GM12865 (cell line): ENCODE results near the gene CYP2B6.

Source experiments
- DNase-seq: peaks from one replicate; pipeline ENCODE4 v3.0.0; 2010; ENCODE audit warnings: low read depth
- H3K4me3 ChIP-seq: 2 replicates; pipeline ENCODE4 v1.5.1; 2011; ENCODE audit warnings: mild to moderate bottlenecking, low read depth, low read length, control low read depth
- TF ChIP-seq, protein P1 (sequence below): IDR thresholded peaks from 2 replicates; pipeline ENCODE4 v1.5.1; 2011; ENCODE audit warnings: low read length, control low read depth, low read depth, inconsistent platforms; ENCODE audit not compliant: insufficient read depth; ENCODE audit errors: missing control alignments

The CYP2B6 gene

DNA sequence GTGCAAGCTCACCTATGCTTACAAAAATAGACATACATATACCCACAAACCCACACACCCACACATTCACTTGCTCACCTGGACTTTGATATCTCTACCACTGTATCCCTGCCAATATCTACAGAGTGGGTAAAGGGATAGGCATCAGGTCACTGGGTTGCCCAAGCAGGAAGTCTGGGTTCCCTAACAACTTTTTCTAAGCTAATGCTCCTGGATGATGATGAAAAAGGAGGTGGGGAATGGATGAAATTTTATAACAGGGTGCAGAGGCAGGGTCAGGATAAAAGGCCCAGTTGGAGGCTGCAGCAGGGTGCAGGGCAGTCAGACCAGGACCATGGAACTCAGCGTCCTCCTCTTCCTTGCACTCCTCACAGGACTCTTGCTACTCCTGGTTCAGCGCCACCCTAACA lies at the start of gene CYP2B6:
Gene CYP2B6, plus strand, starts transcription at position 311 of the 410 bp plus-strand sequence. Its CDS starts 24 bp downstream, at position 335.
- H3K4me3 ChIP-seq = no peak within 1 kb of the TSS
- DNase-seq = no peak
- TF ChIP-seq, protein P1, sequence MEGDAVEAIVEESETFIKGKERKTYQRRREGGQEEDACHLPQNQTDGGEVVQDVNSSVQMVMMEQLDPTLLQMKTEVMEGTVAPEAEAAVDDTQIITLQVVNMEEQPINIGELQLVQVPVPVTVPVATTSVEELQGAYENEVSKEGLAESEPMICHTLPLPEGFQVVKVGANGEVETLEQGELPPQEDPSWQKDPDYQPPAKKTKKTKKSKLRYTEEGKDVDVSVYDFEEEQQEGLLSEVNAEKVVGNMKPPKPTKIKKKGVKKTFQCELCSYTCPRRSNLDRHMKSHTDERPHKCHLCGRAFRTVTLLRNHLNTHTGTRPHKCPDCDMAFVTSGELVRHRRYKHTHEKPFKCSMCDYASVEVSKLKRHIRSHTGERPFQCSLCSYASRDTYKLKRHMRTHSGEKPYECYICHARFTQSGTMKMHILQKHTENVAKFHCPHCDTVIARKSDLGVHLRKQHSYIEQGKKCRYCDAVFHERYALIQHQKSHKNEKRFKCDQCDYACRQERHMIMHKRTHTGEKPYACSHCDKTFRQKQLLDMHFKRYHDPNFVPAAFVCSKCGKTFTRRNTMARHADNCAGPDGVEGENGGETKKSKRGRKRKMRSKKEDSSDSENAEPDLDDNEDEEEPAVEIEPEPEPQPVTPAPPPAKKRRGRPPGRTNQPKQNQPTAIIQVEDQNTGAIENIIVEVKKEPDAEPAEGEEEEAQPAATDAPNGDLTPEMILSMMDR = no peak

DNA sequence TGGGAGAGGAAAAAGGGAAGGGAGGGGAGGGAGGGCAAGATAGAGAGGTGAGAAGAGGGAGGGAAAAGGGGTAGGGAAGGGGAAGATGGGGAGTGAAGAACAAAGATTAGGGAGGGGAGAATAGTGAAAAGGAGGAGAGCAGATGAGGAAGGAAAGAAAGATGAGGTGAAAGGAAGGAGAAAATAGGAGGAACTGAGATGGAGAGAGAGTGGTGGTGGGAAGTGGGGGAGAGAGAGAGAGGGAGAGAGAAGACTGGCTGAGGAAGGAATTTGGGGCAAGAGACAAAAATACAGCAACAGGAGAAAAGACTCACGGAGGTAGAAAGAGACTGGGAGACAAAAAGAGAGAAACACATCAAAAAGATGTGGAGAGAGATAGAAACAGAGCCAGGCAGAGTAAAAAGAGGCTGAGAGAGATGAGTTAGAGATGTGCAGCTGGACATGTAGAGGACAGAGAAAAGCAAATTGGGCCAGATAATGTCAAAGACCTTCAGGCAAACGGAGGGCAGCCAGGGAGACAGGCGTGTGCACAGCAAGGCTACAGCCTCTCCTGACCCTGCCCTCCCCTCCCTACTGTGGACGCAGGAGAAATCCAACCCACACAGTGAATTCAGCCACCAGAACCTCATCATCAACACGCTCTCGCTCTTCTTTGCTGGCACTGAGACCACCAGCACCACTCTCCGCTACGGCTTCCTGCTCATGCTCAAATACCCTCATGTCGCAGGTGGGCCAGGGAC lies 49.4 kb upstream of the CYP2B6 start:
- H3K4me3 ChIP-seq = no peak overlapping the region
- TF ChIP-seq, protein P1 = no peak
- no peak for DNase-seq

DNA sequence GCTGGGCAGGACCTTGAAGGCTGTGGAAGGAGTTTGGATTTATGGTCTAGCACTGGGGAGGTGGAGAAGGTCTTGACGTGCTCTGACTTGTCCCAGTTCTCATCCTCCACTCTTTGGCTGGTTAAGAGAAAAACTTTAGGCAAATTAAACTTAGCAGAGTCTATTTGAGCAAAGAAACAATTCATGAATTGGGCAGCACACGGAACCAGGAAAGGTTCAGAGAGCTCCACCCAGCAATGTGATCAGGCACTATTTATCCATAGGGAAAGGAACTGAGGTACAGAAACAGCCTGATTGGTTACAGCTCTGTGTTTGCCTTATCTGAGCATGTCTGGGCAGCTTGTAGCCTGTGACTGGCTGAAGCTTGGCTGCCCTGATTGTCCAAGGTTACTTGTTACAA lies 45.4 kb upstream of the CYP2B6 start:
- no peak overlapping the region for H3K4me3 ChIP-seq
- TF ChIP-seq, protein P1 = no peak
- DNase-seq = no peak

DNA sequence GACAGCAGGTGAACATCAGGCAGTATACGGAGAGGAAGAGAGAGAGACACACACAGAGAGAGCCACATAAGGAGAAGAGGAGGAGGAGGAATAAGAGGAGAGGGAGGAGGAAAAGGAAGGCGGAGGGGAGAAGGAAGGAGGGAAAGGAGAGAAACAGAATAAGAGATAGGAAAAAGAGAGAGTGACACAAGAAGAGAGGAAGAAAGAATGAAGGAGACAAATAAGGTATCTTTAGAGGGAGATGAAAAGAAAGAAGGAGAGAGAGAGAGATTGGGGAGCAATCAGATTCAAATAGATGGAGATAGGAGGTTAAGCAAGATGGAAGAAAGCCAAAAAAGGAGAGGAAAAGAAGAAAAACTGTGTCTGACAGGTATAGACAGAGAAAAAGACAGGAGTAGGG lies 44.0 kb upstream of the CYP2B6 start:
- no peak overlapping the region for H3K4me3 ChIP-seq
- TF ChIP-seq, protein P1 = no peak
- no peak for DNase-seq

DNA sequence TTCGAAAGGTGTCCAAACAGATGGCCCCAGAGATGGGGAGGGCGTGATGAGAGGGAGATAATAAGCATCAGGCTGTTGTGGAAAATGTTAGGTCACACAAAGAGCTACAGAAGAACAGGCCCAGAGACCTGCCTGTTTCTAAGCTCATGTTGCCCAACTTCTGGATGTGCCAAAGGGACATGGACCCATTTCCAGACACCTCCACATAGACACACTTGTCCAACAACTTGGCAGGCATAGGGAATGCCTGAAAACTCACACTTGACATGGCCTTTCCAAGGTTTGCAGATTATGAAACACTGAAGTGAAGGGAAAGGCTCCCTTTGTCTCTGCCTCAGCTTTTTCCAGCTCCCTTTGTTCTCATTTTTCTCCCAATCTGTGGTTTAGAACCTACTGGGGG lies 43.5 kb upstream of the CYP2B6 start:
- DNase-seq = no peak
- TF ChIP-seq, protein P1 = no peak
- no peak overlapping the region for H3K4me3 ChIP-seq

DNA sequence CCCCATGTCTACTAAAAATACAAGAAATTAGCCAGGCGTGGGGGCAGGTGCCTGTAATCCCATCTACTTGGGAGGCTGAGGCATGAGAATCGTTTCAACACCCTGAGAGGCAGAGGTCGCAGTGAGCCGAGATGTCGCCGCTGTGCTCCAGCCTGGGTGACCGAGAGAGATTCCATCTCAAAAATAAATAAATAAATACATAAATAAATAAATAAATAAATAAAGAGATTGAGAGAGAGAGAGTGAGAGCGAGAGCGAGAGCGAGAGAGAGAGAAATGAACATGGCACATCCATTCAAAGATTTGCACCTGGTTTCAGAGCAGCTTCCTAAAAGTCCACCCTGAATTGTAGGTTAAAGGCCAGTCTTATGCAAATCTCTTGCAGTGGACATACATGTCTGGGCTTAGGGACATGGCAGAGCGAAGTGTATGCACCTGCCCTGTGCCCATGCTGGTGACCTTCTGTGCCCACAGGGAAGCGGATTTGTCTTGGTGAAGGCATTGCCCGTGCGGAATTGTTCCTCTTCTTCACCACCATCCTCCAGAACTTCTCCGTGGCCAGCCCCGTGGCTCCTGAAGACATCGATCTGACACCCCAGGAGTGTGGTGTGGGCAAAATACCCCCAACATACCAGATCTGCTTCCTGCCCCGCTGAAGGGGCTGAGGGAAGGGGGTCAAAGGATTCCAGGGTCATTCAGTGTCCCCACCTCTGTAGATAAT lies 42.3 kb upstream of the CYP2B6 start:
- H3K4me3 ChIP-seq = no peak overlapping the region
- TF ChIP-seq, protein P1 = no peak
- no peak for DNase-seq
